IPS-NIHi7 (cell line): ENCODE measurements around the gene EPHA10.
"Not testable (repeated sequence)": the region's sequence is repeated elsewhere in the genome, so short reads cannot be mapped to it uniquely, and the experiment has no call there.

Source experiments
- DNase-seq: peaks from one replicate; pipeline ENCODE4 v3.0.0; 2012; ENCODE audit warnings: mixed read lengths; ENCODE audit errors: extremely low spot score

EPHA10 gene

DNA sequence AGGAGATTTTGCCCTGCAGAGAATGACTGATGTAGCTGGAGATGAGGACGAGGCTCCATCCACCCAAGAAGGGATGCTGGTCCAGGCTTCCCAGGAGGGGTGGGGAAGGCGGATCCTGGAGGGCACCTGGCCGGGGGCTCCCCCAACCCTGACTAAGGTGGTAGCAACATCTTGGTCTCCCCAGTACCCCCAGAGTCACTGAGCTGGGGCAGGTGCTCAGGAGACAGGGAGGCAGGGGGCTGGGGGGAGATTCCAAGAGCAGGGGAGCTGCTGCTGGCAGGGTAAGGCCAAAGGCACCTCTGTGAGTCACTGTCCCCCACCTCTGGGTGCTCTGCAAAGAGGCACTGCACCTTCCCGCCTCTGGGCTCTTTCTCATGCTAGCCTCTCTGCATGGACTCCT is 48.6 kb downstream of the EPHA10 start:
- DNase-seq, result no peak

DNA sequence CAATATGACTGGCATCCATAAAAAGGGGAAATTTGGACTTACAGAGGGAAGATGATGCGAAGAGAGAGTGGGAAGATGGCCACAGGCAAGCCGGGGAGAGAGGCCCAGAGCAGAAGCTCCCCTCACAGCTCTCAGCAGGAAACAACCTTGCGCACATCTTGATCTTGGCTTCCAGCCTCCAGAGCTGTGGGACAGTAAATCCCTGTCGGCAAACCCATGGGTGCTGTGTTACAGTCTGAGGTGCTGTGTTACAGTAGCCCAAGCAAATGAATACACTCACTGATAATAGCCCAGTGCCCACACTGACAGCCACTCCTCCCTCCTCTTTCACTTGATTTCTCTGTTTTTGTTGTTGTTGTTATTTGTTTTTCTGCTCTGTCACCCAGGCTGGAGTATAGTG is 50.2 kb downstream of the EPHA10 start:
- no peak for DNase-seq

DNA sequence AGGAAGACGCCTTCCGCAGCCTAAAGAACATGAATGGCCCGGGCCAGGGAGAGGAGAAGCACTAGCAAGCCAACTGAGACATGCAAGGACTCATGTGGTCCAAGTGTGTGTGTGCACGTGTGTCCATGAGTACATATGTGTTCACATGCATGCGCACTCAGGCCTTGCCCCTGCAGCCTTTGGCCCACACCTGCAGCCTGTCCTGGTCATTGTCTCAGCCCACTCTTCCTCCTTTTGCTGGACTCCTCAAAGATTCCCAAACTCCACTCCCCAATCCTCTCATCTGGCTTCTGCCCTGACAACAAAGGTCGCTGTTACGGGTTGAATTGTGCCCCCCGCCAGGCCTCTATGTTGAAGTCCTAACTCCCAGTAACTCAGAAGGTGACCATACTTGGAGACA is 50.7 kb downstream of the EPHA10 start:
- DNase-seq, result no peak

DNA sequence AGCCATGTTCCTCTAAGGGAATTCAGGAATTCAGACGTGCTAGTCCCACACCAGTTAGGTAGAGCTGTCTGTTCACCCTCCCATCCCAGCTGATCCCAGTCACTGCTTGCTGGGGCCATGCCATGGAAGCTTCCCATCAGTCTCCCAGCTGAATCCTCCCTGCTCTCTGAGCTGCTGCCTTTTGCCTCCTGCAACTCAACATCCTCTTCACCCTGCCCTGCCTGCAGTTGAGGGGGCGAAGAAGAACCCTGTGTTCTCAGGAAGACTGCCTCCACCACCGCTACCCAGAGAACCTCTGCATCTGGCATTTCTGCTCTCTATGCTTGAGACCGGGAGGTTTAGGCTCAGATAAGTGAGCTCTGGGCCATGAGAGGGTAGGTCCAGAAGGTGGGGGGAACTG is 56.4 kb downstream of the EPHA10 start:
- no peak for DNase-seq

DNA sequence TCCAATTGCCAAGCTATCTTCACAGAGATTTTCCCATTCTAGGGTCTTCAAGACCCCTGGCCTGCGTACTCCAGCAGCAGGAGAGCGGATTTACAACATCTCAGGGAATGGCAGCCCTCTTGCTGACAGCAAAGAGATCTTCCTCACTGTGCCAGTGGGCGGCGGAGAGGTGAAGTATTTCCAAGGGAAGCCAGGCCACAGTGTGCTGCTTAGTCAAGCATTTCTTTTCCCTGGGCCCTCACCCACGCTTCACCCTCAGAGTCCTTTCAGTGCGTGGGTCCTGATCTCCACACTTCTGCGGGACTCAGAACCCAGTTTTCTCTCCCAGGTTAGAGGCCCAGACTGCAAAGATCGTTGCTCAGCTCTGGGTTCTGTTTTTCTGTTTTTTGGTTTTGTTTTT is 59.5 kb downstream of the EPHA10 start:
- DNase-seq, result no peak

DNA sequence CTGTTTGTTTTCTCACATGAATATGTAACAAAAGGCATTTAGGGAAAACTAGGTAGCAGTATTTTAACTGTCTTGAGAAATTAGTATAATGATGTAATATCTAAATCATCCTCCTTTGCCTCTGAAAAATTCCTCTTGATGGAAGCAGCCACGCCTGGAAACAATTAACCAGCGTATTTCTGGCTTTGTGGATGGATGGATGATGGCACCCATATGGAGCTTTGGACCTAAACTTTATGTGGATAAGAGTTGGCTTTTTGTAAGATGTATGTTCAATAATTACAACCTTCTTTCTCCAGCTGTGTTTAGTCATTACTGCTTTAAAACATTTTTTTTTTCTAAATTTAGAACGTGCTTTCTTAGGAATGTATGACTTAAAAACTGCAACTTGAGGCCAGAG is 60.0 kb downstream of the EPHA10 start:
- DNase-seq, result no peak

DNA sequence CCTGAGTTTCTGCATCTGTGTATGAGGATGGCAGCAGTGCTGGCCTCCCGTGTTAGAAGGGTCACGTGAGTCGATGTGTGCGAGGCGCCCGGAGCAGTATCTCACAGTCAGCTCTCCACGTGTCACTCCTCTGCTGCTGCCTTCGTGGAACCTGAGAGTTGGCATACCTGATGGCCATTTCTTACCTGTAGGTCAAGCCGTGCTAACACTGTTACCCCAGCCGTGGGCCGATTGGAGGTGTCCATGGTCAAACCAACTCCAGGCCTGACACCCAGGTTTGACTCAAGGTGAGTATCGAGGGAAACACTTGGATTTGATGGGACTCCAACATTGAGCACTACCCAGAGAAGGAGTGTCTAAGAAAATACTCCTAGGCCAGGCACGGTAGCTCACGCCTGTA is 61.9 kb downstream of the EPHA10 start:
- no peak for DNase-seq

DNA sequence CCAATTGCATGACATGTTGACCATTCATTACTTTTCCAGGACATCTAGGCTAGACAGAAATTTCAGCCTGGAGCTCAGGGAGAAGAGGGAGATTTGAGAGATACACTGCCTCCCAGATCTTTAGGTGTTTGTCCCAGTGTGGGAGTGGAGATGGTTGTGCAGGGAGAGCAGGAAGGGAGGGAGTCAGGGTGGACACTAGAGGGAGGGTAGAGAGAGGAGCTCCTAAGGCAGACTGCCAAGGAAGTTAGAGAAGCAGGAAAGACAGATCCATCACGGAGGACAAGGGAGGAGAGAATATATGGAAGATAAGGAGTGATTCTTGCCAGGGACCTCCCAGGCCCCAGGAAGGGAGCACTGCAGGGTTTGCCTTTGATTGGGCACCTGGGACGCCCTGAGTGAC is 63.9 kb downstream of the EPHA10 start:
- DNase-seq, result no peak

DNA sequence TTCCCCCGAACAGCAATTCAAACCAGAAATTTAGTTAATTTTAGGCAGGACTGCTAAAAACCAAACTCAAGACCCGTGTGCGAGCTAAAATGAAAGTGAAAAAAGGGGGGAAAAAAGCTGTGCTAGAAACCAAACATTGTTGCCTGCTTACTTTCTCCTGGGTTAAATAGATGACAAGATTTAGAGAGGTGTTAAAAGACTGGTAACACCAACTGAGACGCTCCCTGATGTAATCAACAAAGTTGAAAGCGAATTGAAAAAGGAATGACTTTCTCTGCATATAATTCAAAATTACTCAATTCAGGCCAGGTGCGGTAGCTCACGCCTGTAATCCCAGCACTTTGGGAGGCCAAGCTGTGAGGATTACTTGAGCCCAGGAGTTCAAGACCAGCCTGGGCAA is 65.8 kb downstream of the EPHA10 start:
- no peak for DNase-seq

DNA sequence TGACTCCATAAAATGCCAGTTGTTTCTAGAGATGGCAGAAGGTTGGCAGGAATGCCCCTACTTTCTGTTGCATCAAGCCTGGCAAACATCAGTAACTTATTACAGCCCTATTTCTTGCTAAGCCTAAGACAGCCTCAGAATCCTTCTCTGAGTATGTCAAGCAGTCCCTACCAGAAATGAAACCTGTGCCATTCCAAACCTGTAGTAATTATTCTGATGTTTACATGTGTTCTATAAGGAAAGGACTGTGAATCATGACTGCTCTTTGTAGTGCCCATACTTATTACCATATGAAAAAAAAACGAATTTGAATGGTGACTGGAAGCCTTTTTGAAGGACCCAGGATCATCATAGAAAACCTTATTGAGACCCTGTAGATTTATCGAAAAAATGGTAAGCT is 67.2 kb downstream of the EPHA10 start:
- DNase-seq, result no peak

DNA sequence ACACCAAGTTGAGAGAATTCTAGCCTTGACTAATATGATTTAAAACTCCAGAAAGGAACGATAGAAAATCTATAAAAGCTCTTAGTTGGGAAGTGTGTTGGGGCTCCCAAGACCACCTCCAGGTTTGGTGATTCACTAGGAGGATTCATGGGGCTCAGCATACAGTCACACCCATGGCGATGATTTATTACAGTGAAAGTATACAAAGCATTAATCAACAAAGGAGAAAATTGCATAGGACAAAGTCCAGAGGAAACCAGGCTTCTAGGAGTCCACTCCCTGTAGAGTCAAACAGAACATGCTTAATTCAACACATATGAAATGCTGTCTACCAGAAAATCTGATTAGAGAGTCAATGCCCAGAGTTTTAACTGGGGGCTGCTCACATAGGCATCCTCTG is 67.8 kb downstream of the EPHA10 start:
- no peak for DNase-seq

DNA sequence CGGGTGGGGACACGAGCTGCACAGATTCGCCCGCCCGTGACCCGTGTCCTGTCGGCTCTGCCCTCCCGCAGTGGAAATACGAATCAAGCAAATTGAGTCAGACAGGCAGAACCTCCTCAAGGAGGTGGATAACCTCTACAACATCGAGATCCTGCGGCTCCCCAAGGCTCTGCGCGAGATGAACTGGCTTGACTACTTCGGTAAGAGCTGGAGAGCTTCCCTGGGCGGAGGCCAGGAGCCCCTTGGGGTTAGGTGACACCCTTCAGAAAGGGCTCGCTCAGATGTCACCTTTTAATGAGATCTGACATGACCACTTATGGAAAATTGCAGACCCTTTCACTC is 72.1 kb downstream of the EPHA10 start:
- DNase-seq, result peak; percentile 22

DNA sequence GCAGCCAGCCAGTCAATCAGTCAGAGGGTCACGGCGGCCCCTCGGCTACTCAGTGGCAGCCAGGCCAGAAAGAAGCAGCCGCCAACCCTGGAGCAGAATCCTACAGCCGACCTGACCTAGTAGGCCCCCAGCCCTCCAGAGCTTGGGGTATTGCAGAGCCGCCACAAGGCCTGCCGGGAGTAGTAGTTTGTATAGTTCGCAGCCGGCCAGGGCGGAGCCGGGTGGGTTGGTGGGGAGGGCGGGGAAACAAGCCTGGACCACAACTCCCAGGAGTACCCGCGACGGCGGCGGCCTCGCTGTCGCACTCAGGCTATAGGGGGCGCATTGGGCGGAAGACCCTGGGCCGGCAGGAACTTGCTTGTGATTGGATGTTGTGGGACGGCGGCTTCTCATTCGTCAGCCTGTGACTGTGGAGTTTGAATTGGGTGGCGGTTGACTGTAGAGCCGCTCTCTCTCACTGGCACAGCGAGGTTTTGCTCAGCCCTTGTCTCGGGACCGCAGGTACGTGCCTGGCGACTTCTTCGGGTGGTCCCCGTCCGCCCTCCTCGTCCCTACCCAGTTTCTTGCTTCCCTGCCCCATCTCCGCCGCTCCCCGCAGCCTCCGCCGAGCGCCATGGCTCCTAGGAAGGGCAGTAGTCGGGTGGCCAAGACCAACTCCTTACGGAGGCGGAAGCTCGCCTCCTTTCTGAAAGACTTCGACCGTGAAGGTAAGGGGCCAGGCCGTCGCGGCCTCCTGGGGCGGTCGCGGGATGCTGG is 72.7 kb downstream of the EPHA10 start, which contains the start of gene CDCA8:
TSS of gene CDCA8 (plus strand) at position 439 of the 756 bp plus-strand sequence. CDS start at position 614, 175 bp downstream.
- DNase-seq, result peak; percentile 99

DNA sequence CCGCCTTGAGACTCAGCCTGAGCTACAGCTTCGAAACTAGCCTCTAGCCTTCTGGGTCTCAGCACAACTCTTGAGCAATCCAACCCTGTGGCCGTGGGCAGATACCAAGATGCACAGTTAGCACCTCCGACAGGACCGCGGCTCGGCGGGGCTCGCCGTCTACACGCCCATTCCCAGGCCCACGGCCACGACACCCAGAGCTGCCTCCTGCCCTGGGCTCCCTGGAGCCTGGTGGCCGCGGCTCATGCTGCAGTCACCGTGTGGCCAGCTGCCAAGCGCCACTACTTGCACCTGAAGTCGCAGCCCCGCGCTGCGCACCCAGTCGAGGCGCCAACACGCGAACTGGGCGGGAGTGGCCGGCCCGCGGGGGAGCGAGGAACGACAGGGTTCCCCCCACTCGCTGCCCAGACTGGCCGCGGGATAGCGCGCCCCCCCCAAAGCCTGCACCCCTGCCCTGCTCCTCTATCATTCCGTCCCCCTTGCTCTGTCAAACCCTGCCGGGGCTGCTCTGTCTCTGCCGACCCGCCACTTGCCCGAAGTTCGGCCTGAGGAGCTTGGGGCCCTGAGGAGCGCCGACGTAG is 73.3 kb downstream of the EPHA10 start:
- no peak for DNase-seq

DNA sequence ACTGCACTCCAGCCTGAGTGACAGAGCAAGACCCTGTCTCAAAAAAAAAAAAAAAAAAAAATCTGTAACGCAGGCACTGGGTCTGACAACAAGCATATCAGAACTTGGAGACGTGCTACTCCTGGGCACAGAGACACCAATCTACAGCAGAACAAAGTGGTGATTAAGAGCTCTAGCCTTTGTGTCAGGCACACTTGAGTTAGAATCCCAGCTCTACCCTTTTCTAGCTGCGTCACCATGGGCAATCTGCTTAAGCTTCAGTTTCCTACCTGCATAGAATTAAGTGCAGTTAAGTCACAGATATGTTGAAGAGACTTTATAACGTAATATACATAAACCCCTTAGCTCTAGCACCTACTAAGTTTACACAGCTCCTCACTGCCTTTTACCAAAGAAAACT is 76.0 kb downstream of the EPHA10 start:
- no peak for DNase-seq

DNA sequence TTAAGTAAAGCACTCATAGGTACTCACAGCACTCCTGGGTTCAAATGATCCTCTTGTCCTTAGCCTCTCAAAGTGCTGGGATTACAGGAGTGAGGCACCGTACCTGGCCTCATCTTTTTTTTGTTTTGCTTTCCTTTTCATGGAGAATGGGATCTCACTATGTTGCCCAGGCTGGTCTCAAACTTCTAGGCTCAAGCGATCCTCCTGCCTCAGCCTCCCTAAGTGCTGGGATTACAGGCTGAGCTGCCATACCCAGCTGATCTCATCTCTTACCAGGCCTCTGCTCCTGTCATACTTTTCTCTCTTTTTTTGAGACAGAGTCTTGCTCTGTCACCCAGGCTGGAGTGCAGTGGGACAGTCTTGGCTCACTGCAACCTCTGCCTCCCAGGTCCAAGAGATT is 77.2 kb downstream of the EPHA10 start:
- not testable (repeated sequence) for DNase-seq

DNA sequence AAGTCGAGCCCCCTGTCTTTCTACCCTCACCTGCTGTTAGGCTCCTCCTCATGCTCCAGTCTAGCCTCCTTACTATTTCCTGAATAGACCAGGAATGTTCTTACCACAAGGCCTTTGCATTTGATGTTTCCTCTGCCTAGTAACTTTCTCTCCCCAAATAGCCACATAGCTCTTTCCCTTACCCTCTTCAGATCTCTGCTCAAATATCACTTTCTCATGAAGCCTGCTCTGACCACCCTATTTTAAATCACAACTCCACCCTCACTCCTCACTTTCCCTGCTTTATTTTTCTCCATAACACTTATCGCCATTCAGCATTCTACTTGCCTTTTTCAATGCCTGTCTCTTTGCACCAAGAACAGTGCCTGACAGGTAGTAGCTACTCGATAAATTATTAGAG is 79.2 kb downstream of the EPHA10 start:
- no peak for DNase-seq

DNA sequence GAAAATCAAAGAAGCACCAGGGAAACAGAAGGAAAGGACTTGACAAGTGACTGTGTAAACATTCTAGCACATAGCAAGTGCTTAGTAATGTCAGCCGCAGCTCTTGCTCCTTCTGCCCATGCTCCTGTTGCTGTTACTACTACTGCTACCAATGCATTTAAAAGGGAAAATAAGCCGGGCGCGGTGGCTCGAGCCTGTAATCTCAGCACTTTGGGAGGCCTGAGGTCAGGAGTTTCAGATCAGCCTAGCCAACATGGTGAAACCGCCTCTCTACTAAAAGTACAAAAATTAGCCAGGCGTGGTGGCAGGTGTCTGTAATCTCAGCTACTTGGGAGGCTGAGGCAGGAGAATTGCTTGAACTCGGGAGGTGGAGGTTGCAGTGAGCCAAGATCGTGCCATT is 80.7 kb downstream of the EPHA10 start:
- not testable (repeated sequence) for DNase-seq

DNA sequence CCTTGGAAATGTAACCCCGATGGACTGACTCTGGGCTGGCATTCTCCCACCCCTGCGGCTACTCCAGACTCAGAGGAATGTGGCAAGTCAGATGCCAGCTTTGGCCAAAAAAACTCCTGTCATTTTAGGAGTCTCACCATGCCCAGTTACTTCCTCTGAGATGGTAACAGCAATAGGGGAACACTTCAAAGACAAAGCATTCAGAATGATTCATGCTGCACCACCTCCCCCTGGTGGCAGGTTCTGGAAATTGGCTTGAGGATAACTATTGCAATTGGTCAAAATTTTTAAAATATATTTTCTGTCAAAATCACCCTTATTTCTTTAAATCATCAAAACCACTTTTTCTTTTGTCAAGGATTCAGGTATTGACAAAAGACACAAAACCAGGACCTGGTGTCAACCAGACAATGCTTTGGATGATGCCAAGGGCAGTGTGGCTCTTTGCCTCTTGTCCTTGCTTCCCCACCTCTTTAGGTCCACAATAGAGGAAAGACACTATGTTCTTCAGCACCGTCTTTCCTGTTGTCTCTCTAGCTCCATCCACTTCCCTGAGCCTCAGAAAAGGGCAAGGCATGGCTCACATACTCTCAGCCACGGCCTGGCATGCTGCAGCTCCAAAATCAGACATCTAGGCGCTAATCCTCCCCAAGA is 82.5 kb downstream of the EPHA10 start:
- peak; percentile 60 for DNase-seq

DNA sequence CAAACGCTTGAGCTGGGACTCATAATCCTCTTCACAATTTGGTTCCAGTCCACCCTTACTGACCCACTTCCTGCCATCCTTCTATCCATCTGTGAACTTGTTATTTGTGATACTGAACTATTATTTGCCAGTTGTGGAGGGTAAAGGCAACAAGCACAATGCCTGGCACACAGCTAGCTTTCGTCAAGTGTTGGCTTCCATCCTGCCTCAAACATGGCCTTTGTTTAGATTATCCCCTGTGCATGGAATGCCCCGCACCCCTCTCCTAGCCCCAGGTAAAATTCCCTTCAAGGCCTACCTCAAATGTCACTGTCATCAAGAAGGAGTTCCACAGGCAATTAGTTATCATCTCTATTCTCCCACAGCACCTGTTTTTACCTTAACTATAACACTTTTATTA is 84.0 kb downstream of the EPHA10 start:
- no peak for DNase-seq

DNA sequence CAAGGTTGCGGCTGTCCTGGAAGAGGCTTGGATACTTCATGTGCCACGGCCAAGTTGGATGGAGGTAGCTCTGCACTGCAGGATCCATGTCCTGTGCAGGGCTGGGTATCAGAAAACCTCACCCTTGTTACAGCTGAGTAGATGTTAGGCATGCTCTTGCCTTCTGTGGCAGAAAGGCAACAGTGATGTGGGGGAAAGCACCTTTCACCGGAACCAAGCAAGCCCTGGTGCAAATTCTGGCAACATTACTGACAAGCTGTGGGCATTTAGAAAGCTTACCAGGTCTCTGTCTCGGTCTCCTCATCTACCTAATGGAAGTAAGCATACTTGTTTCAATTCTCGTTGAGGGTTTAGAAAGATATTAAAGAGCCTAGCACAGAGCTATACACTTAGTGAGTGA is 87.1 kb downstream of the EPHA10 start:
- no peak for DNase-seq

DNA sequence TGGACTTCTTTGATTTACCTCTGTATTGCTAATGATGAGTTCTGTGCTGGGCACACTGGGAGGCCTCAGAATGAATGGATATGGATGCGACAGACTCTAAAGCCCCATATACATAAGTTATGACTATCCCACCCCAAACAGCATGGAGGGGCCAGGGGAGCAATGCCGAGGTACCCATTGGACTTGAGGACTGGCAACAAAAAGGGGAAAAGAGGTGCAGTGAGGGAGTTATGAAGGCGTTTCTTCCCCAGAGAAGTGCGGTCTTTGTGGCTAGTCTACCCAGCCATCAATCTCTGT is 87.8 kb downstream of the EPHA10 start:
- no peak for DNase-seq

DNA sequence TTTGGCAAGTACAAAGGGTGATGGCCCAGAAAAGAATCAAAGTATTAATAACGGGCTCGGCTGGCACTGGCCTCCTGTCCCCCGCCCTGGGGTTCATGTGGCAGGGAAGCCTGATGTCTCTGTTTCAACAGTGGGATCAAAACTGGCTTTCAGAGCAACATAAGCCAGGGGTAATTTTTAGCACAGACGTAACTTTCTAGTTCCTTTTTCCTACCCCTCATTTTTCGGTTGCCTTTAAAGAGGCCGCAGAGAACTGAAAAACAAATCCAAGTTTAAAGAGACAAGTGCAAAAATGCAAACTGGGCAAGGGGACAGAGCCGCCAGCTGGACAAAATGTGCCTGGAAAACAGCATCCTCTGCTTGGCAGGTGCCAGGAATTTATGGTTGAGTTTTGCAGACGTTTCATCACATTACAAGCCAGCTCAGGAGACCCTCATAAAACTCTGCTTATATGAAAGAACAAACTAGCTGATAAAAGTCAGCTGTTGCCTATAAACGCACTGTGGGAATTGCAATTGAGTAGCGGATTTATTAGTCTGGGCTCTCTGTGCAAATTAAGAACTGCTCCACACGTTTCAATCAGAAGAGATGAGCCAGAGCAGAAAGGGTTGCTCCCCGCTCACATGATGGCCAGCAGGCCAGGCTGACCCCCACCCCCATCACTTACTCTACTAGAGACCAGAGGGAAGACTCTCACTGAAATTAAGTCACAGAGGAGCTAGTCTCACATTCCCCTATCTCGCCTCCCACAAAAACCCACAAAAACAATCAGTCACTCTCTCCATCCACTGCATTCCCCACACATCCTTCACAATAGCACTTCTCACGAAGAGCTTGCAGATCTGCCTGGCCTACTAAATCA is 88.4 kb downstream of the EPHA10 start:
- no peak for DNase-seq
